GM19467 (cell line): Measurements from ENCODE around the gene SERPINB12.
A peak's percentile ranks its signal among the peaks of the same experiment; 100 is the strongest.

Source experiments
- ATAC-seq: cut with Tn5 transposase; IDR thresholded peaks from one replicate; pipeline ENCODE4 v1.9.1; 2021; ENCODE audit warnings: mild to moderate bottlenecking, moderate library complexity; ENCODE audit not compliant: unreplicated experiment

The SERPINB12 gene

GRCh38 chr18:63542069-63542468 lies at the start of gene SERPINB12:
Gene SERPINB12, plus strand, starts transcription at chr18:63542369. Its CDS starts 13,791 bp downstream, at chr18:63556160.
- no peak for ATAC-seq

DNA sequence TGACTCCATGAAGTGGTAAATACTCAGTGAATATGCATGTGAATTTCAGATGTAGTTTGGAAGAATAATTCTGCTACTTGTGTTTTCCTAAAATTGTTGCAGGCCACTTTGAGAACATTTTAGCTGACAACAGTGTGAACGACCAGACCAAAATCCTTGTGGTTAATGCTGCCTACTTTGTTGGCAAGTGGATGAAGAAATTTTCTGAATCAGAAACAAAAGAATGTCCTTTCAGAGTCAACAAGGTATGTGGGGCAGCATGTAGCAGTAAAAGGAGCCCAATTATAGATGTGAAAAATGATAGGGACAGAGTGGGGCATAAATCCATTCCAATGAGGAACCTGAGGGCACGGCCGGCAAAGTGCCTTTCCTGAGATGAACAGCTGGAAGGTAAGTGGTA lies 49.3 kb upstream of the SERPINB12 start:
- ATAC-seq: no peak

GRCh38 chr18:63495675-63496074 lies 46.5 kb upstream of the SERPINB12 start:
- ATAC-seq: no peak

- ATAC-seq: no peak
Measured at GRCh38 chr18:63505566-63506335, 36.4 kb upstream of the SERPINB12 start.

DNA sequence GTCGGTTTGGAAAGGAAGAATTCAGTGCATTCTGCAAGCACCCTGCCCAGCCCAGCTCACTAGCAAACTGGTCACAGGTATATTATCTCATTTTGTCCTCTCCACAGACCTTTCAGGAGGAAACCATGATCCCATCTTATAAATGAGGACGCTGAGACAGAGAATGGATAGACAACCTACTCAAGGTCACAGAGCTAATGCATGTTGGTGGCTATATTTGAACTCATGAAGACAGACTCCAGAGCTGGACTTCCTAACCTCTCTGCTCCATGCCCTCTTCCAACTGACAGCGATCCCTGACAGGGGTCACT lies 35.9 kb upstream of the SERPINB12 start:
- no peak for ATAC-seq

DNA sequence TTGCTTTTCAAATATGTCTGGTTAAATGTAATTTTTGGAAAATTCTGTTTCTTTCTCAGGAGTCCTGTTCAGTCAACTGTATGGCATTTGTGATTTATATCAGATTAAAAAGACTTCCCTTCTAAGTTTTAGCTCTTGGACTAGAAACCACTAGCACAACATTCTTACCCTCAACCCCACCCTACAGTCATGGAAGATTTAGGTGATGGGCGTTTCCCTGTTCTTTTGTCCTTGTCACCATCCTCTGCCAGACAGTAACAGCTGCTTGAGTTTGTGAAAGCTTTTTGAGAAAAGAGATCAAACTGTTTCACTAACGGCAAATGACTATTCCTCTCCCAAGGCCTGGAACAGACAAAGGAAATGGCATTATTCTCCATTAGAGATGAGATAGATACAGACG lies 33.6 kb upstream of the SERPINB12 start:
- no peak for ATAC-seq

DNA sequence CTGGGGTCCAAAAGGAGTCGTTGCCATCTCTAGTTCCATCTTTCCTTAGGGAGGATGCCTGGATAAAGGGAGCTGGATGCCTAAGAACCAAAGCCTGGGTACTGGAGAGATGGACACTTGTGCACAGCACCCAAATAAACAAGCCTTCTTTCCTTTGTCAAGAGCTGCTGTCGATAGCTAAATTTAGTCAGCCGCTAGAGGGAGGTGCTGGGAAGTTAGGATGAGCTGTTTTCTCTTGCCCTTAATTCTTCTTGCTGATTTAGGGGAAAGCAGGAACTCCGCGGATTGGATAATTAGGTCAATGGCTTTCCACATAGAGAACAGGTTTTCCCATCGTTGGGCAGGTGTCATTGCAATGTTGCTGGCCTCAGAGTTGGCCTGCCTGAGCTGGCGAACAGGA lies 30.9 kb upstream of the SERPINB12 start:
- no peak for ATAC-seq

GRCh38 chr18:63514326-63514725 lies 27.8 kb upstream of the SERPINB12 start:
- no peak for ATAC-seq

GRCh38 chr18:63514888-63515678 lies 27.1 kb upstream of the SERPINB12 start:
- no peak for ATAC-seq

GRCh38 chr18:63515801-63516200 lies 26.4 kb upstream of the SERPINB12 start:
- ATAC-seq: no peak

DNA sequence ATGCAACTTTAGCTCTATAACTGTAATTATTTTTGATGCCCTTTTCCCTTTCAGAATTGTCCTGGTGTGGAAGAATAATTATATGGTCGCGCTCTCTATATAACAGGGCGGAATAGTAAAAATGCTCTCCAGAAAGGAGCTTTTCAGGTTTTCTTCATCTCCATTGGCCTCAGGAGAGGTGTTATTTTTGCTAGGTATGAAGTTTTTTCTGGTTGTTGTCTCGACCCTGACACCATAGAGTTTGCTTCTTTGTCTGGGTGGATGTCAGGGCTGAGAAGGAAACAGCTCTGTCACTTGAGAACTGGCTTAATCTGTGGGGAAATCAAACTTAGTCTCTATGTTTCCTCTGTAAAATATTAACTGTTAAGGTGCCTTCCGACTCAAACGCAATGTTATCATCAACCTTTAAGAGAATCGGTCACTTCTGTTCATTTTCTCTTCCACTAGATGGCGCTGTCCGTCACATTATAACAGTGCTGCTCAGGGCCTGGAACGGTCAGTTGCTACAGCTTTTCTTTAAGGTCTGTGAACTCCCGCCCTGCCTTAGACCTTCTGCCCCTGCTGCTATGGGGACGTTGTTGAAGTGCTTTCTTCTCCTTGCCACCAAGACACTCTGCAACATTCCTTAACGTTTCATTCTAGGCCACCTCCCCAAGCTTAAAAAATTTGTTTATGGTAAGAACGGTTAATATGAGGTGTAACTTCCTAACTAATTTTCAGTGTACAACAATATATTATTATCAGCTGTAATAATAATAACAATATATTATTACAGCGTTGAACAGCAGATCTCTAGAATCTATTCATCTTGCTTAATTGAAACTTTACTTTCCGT lies 23.8 kb upstream of the SERPINB12 start:
- ATAC-seq: peak; percentile 96

DNA sequence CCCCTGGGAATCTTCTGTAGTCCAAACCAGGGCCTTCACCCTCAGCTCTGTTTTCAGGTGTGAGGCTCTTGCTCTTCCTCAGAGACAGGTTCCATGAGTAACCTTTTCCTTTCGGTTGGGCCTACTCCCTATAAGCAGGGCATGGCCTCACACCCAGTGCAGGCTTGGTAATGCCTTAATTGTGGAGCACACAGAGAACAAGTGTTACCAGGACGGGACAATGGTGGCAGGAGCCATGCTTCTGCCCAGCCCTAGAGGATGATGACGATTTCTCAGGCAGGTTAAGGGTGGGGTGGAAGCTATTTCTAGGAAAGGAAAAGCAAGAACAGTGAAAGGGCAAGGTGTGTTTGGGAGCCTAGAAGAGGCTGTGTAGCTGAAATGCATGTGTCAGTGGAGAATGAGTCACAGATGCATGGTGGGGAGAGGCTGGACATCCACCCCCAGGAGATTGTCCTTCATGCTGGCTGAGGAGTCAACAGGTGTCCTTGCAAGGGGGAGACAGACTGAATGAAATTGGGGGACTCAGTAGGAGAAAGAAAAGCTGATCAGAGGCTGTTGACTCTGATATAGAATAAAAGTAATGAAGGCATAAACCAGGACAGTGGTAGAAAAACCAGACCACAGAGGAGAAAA lies 22.0 kb upstream of the SERPINB12 start:
- no peak for ATAC-seq

- no peak for ATAC-seq
Measured at GRCh38 chr18:63523660-63524059, 18.5 kb upstream of the SERPINB12 start.

DNA sequence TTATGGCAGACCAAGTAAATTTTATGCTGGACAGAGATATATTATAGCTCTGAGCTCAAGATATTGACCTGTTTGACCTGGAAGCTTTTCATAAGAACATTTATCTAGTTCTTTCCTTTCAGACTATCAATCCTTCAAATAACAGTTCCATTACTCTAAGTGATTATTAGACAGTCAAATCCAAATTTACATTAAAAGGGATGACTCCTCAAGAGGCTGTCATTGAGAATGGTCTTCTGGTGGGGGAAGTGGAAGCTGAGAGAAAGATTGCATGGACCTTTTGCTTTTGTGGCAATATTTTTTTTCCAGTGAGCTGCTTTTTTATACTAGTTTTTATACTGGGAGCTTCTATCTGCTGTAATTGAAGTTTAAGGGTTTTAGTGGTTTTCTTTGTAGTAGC lies 14.9 kb upstream of the SERPINB12 start:
- no peak for ATAC-seq

DNA sequence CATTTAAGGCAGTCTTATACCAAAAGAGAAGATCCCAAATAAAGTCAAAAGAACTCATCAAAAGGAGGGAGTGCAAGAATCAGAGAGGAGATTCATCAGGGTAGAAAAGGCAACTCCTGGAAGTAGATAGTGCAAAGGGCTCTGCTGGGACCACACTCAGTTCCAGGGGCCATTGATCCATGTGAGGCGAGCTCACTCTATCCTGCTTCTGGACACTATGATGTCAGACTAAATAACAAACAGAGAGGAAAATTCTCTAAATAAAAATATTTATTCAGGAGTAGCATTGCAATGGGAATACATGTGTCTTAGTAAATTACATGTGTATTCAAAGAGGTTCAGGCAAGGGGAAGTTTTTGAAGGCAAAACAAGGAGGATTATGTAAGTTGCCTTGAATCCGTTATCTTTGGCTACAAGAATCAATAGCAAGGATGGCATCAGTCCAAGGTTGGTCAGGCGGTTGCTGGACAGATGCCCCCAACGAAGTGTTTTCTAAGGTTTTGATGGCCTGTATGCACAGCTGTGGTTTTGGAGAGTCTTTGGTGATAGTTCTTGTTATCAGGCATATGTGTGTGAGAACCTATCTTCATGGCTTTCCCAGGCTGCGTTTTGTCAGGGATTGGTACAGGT lies 13.2 kb upstream of the SERPINB12 start:
- no peak for ATAC-seq

DNA sequence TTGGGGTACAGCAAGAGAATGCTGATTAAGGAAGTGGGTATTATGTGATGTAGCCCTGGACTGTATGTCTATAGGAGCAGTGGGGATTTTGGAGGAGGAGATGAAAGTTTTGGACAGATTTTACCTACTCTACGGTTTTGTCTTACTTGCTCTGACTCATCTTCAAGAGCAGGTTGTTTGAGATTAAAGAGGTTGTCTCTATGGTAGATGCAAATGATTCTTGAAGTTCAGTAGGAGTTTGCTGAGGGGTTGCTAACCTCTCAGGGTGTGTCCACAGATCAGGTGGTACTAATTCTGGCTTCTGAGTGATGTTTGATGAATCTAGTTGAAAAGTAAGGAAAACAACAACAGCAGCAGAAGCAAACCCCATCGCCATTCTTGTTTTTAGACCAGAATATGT lies 9.7 kb upstream of the SERPINB12 start:
- no peak for ATAC-seq

DNA sequence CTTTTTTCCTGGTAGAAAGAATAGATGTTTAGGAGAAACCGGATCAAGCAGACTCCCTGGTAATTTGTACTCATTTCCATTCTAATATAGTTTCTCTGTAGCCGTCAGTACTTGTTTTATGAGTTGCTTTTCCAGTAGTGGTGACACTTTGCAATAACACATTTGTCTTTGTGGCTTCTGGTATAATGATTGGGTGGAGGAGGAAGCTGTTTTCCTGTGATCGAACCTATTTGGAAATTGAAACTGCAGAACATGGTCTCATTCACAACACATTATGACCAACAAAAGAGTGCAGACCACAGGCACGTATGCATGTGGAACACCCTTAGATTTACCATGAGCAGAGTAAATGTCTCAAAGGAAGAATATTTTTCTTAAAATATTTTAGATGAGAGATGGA lies 7.6 kb upstream of the SERPINB12 start:
- ATAC-seq: no peak

DNA sequence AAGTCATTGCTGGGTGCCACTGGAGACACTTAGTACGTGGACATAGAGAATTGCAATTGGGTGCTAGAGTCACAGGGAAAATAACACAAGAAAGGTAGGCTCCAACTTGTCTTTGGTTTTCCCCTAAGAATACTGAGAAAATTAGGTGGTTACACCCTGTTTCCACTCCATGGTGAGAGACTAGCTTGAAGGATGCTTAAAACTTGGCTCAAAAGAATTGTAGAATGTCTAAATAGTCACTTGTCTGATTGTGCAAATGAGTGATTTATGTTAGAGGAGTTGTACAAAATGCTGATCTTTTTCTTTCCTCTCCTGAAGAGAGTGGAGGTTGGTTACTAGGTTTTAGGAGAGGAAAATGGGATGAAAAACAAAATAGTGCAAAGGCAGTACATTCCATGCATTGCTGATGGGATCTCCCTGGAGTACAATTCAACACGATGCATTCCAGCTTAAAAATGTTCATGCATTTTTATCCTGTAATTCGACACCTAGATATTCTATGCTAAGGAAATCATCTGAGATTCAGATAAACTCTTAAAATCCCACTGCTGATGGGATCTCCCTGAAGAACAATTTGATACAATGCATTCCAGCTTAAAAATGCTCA lies 2.2 kb upstream of the SERPINB12 start:
- ATAC-seq: no peak

DNA sequence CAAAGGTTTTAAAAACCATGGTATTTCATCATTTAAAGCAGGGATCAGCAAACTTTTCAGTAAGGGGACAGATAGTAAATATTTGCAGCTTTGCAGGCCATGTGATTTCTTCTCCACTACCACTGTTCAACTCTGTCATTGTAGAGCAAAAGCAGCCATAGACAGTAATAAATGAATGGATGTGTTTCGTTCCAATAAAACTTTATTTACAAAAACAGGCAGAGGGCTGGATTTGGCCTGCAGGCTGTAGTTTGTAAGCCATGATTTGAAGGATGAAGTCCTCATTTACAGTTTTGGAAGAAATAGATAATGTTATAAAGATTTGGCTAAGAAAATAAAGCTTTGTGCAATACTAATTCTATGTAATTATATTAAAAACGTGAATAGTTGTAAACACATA lies 1.8 kb downstream of the SERPINB12 start:
- ATAC-seq: no peak

GRCh38 chr18:63545000-63545399 lies 2.8 kb downstream of the SERPINB12 start:
- no peak for ATAC-seq
